B cell (primary cell): ENCODE results near the gene GALK1. TPM values are rescaled to one million over a fixed set of nuclear protein-coding genes. Genes with fewer than 3 reads are reported as not detected.

ENCODE experiments used
- ATAC-seq: fragments of 200-7000 bp; cut with Tn5 transposase; one replicate; pipeline ENCODE4 v1.10.0; 2021; ENCODE audit warnings: low read depth, mild to moderate bottlenecking, moderate number of reproducible peaks, moderate library complexity
- CTCF ChIA-PET: fragments of 350-600 bp; sonication (Branson Sonifier 250); formaldehyde crosslinking; loops from one replicate; lab custom pipeline; 2021; ENCODE audit warnings: antibody characterized with exemption, inconsistent platforms; lab: Charles Lee
- POLR2A ChIA-PET: fragments of 350-600 bp; sonication (Branson Sonifier 250); formaldehyde crosslinking; loops from one replicate; lab custom pipeline; 2021; ENCODE audit warnings: antibody characterized with exemption; lab: Charles Lee
- DNase-seq: peaks from one replicate; pipeline ENCODE4 v3.0.0; 2013
- H2AFZ ChIP-seq: 2 replicates; pipeline ENCODE4 v1.6.1; 2012; ENCODE audit warnings: mild to moderate bottlenecking, low read depth, low read length; ENCODE audit not compliant: insufficient read depth, poor library complexity, severe bottlenecking
- H3K27ac ChIP-seq, 2 donors: 1 replicate in 1 of 2; 2 replicates in 1 of 2; pipeline ENCODE4 v1.5.1; 2012 to 2013; ENCODE audit warnings: low read length in 2 of 2, mild to moderate bottlenecking in 2 of 2, moderate library complexity in 1 of 2
- H3K27me3 ChIP-seq, 4 experiments: fragments of 200-600 bp in 1 of 4; sonication (generic) in 1 of 4; replicated peaks in 1 of 4; 1 replicate in 2 of 4; 2 replicates in 2 of 4; pipeline versions ENCODE4 v1.6.1 to v1.7.0; 2013 to 2016; ENCODE audit warnings: low read length in 3 of 4, mild to moderate bottlenecking in 2 of 4, mixed read lengths in 1 of 4, moderate library complexity in 1 of 4; ENCODE audit not compliant: insufficient read depth in 4 of 4, control insufficient read depth in 3 of 4; ENCODE audit errors: control extremely low read depth in 1 of 4
- H3K36me3 ChIP-seq, 2 experiments: replicated peaks in 1 of 2; 1 replicate in 1 of 2; 2 replicates in 1 of 2; pipeline versions ENCODE4 v1.6.1 to v1.7.1; 2013; ENCODE audit warnings: low read length in 1 of 2; ENCODE audit not compliant: insufficient read depth in 2 of 2, control insufficient read depth in 1 of 2; ENCODE audit errors: control extremely low read depth in 1 of 2, extremely low read depth in 1 of 2
- H3K4me1 ChIP-seq, 2 donors: fragments of 200-600 bp in 1 of 2; sonication (generic) in 1 of 2; 1 replicate in 1 of 2; 2 replicates in 1 of 2; pipeline versions ENCODE4 v1.5.1 to v1.6.1; 2013 to 2017; ENCODE audit warnings: low read length in 2 of 2; ENCODE audit not compliant: control insufficient read depth in 2 of 2, insufficient read depth in 2 of 2
- H3K4me2 ChIP-seq: replicated peaks from 2 replicates; pipeline ENCODE3; 2012; ENCODE audit warnings: mild to moderate bottlenecking, low read depth, low read length; ENCODE audit not compliant: poor library complexity, severe bottlenecking
- H3K4me3 ChIP-seq, 5 experiments: fragments of 200-600 bp in 1 of 5; sonication (generic) in 1 of 5; 1 replicate in 3 of 5; 2 replicates in 2 of 5; pipeline versions ENCODE4 v1.5.1 to v1.7.0; 2011 to 2016; ENCODE audit warnings: low read length in 4 of 5, mild to moderate bottlenecking in 4 of 5, low read depth in 2 of 5, control low read depth in 1 of 5, moderate library complexity in 1 of 5; ENCODE audit not compliant: insufficient read depth in 1 of 5; ENCODE audit errors: control extremely low read depth in 1 of 5, extremely low read depth in 1 of 5
- H3K79me2 ChIP-seq: fragments of 200-600 bp; sonication (generic); one replicate; pipeline ENCODE4 v1.6.0; 2016; ENCODE audit warnings: low read length; ENCODE audit not compliant: control insufficient read depth, insufficient read depth
- H3K9ac ChIP-seq: fragments of 200-600 bp; sonication (generic); 2 replicates; pipeline ENCODE4 v1.6.1; 2017; ENCODE audit warnings: mild to moderate bottlenecking, low read length, moderate library complexity
- H3K9me3 ChIP-seq, 3 donors: one replicate each; pipeline versions ENCODE4 v1.6.1 to v1.7.1; 2013; ENCODE audit warnings: low read length in 2 of 3; ENCODE audit not compliant: control insufficient read depth in 2 of 3, insufficient read depth in 1 of 3; ENCODE audit errors: control extremely low read depth in 1 of 3
- H4K20me1 ChIP-seq: 2 replicates; pipeline ENCODE4 v1.6.0; 2012; ENCODE audit warnings: mild to moderate bottlenecking, low read length; ENCODE audit not compliant: insufficient read depth, control insufficient read depth, poor library complexity, severe bottlenecking
- H3K27ac Mint-ChIP-seq: one replicate; pipeline ENCODE4 v1.8.0; 2021; ENCODE audit warnings: mixed read lengths
- H3K27me3 Mint-ChIP-seq: one replicate; pipeline ENCODE4 v1.8.0; 2021; ENCODE audit warnings: mixed read lengths
- H3K4me1 Mint-ChIP-seq: one replicate; pipeline ENCODE4 v1.8.0; 2021; ENCODE audit warnings: mixed read lengths
- H3K4me3 Mint-ChIP-seq: one replicate; pipeline ENCODE4 v1.8.0; 2021; ENCODE audit warnings: mixed read lengths
- H3K9me3 Mint-ChIP-seq: one replicate; pipeline ENCODE4 v1.8.0; 2022; ENCODE audit warnings: mixed read lengths; ENCODE audit not compliant: insufficient read depth
- EZH2 ChIP-seq: IDR thresholded peaks from 2 replicates; pipeline ENCODE4 v1.6.1; 2012; ENCODE audit warnings: borderline replicate concordance, low read depth, mild to moderate bottlenecking, moderate library complexity, low read length; ENCODE audit not compliant: insufficient read depth, poor library complexity, severe bottlenecking
- WGBS: methylation state at CpG from one replicate; pipeline ENCODE4 v1.1.5; 2013; ENCODE audit warnings: missing lambda C conversion rate; ENCODE audit not compliant: insufficient coverage; 5-methylcytosine and 5-hydroxymethylcytosine counted together
- intact Hi-C: fragments of 100-400 bp; cut with micrococcal nuclease; formaldehyde crosslinking; loops from one replicate; pipeline ENCODE4 v1.10.0; 2022
- polyA plus RNA-seq: library from polyadenylated mRNA; depleted of rRNA; stranded (reverse); fragments of >200 nt; gene quantifications from 2 replicates; pipeline ENCODE4 v1.2.3, GENCODE V29; 2012
- total RNA-seq, 2 donors: library from RNA; stranded (reverse); fragments of 120-200 nt in 1 of 2; gene quantifications; 1 replicate in 1 of 2; 2 replicates in 1 of 2; pipeline versions ENCODE4 v1.2.3 to v1.2.4, GENCODE V29; 2013 to 2022
- TF ChIP-seq, protein P1 (sequence below): fragments of 200-600 bp; IDR thresholded peaks from one replicate; pipeline ENCODE4 v1.8.0; 2022; ENCODE audit warnings: antibody characterized with exemption, mild to moderate bottlenecking

GALK1 gene
- total and polyA plus RNA-seq, 2 donors (not counting 1 experiment from before 2014, with no cell fraction given) = 29.8 to 37.4 TPM

DNA sequence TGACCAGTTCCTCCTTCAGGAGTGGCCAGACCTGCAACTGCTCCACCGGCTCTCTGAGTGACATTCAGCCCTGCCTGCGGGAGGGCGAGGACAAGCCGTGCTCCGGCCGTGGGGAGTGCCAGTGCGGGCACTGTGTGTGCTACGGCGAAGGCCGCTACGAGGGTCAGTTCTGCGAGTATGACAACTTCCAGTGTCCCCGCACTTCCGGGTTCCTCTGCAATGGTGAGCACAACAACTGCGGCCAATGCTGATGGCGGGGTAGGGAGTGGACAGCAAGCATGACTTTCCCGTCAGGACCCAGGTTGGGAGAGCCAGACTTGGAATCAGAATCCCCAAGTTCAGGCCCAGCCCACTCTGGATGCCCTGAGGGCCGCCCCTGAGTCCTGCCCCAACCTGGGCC, 31.5 kb downstream of the GALK1 start:
- H3K27me3 ChIP-seq = peaks cover 0 to 4% (median 0%) of the 10 kb centered on the region in 4 experiments
- no peak overlapping the region for H3K4me3 Mint-ChIP-seq
- no peaks in the 10 kb centered on the region for H3K9me3 ChIP-seq
- no peak overlapping the region for H3K9ac ChIP-seq
- no peak overlapping the region for H3K27ac ChIP-seq
- ChIA-PET CTCF (no interaction called here), POLR2A (interaction anchor here (0.7 kb wide), 1 partner anchor 913 kb away, joined by 6 read pairs; no protein-coding TSS in a partner anchor)
- H3K27me3 Mint-ChIP-seq = no peaks in the 10 kb centered on the region
- no peak overlapping the region for H3K27ac Mint-ChIP-seq
- H3K4me3 ChIP-seq = no peak overlapping the region
- no peaks in the 10 kb centered on the region for H3K36me3 ChIP-seq
- ATAC-seq = no peak
- peaks cover 4% of the 10 kb centered on the region for H3K4me1 Mint-ChIP-seq
- H3K79me2 ChIP-seq = no peaks in the 10 kb centered on the region
- DNase-seq = no peak
- H3K9me3 Mint-ChIP-seq = no peaks in the 10 kb centered on the region
- TF ChIP-seq, protein P1, sequence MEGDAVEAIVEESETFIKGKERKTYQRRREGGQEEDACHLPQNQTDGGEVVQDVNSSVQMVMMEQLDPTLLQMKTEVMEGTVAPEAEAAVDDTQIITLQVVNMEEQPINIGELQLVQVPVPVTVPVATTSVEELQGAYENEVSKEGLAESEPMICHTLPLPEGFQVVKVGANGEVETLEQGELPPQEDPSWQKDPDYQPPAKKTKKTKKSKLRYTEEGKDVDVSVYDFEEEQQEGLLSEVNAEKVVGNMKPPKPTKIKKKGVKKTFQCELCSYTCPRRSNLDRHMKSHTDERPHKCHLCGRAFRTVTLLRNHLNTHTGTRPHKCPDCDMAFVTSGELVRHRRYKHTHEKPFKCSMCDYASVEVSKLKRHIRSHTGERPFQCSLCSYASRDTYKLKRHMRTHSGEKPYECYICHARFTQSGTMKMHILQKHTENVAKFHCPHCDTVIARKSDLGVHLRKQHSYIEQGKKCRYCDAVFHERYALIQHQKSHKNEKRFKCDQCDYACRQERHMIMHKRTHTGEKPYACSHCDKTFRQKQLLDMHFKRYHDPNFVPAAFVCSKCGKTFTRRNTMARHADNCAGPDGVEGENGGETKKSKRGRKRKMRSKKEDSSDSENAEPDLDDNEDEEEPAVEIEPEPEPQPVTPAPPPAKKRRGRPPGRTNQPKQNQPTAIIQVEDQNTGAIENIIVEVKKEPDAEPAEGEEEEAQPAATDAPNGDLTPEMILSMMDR = no peak
- no peak for TF ChIP-seq EZH2
- H3K4me2 ChIP-seq = no peak overlapping the region
- H4K20me1 ChIP-seq = no peaks in the 10 kb centered on the region
- H2AFZ ChIP-seq = no peak overlapping the region
- intact Hi-C loops = no loop called here
- peaks cover 4 to 10% of the 10 kb centered on the region in 2 donors for H3K4me1 ChIP-seq
- WGBS = 98% methylated on average over 18 of the region's 18 CpGs

DNA sequence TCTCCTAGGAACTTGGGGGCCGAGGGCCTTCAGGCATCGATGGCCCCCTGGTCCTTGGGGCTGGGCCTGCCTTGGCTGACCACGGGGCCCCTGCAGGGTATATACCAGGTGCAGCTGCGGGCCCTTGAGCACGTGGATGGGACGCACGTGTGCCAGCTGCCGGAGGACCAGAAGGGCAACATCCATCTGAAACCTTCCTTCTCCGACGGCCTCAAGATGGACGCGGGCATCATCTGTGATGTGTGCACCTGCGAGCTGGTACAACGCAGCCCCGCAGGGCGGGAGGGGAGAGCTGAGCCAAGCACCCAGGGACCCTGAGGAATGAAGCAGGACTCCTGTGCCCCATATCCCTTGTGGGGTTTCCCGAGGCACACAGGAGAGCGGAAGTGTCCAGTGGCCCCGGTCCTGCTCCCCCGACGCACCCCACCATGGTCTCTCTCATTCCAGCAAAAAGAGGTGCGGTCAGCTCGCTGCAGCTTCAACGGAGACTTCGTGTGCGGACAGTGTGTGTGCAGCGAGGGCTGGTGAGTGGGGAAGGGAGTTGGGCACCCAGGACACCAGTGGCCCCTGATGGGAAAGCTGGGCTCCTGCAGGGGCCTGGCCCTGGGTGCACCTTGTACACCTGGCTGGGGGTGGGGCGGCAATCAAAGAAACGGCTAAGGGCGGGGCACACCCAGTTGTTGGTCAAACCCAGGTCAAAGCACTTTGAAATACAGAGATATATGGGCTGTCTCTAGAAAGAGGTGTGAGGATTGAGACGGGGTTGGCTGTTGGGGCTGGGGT, 33.1 kb downstream of the GALK1 start:
- Histone ChIP-seq H3K4me2 (no peak overlapping the region), H3K79me2 (no peaks in the 10 kb centered on the region), H3K27me3 (peaks cover 0 to 2% (median 0%) of the 10 kb centered on the region in 4 experiments), H3K4me1 (peaks cover 4 to 5% of the 10 kb centered on the region in 2 donors), H3K27ac (no peak overlapping the region), H4K20me1 (no peaks in the 10 kb centered on the region), H3K9ac (no peak overlapping the region), H3K4me3 (no peak overlapping the region), H3K36me3 (no peaks in the 10 kb centered on the region), H2AFZ (no peak overlapping the region), H3K9me3 (no peaks in the 10 kb centered on the region)
- DNase-seq (no peak), ATAC-seq (no peak)
- Mint-ChIP-seq H3K27me3 (no peaks in the 10 kb centered on the region), H3K4me1 (peaks cover 4% of the 10 kb centered on the region), H3K4me3 (no peak overlapping the region), H3K9me3 (no peaks in the 10 kb centered on the region), H3K27ac (no peak overlapping the region)
- POLR2A ChIA-PET = no interaction called here
- 95% methylated on average over 28 of the region's 31 CpGs for WGBS
- TF ChIP-seq, protein P1 = no peak
- TF ChIP-seq EZH2 = no peak
- CTCF ChIA-PET = interaction anchor here (0.5 to 1.4 kb wide), 3 partner anchors 18 to 130 kb away, joined by 3 read pairs; no protein-coding TSS in a partner anchor
- intact Hi-C loops = no loop called here
